Neural progenitor cell (in vitro differentiated cells): Measurements from ENCODE around the gene PSG7. TPM values are rescaled to one million over a fixed set of nuclear protein-coding genes. Genes with fewer than 3 reads are reported as not detected.
"Not testable (repeated sequence)": the region's sequence is repeated elsewhere in the genome, so short reads cannot be mapped to it uniquely, and the experiment has no call there.

Source experiments
- DNase-seq: peaks from one replicate; pipeline ENCODE4 v3.0.0-alpha.2; 2016; ENCODE audit warnings: low spot score
- H2AFZ ChIP-seq: fragments of 200-600 bp; sonication (generic); replicated peaks from 2 replicates; pipeline ENCODE4 v1.6.1; 2016; ENCODE audit warnings: antibody characterized with exemption
- H3F3A ChIP-seq: fragments of 200-600 bp; sonication (generic); 2 replicates; pipeline ENCODE4 v1.6.1; 2016; ENCODE audit warnings: antibody characterized with exemption, low read depth
- H3K27ac ChIP-seq: fragments of 200-600 bp; sonication (generic); 2 replicates; pipeline ENCODE4 v1.5.1; 2016; ENCODE audit warnings: mild to moderate bottlenecking
- H3K27me3 ChIP-seq: fragments of 200-600 bp; sonication (generic); 2 replicates; pipeline ENCODE4 v1.6.1; 2016; ENCODE audit warnings: mild to moderate bottlenecking, moderate library complexity
- H3K36me3 ChIP-seq: fragments of 200-600 bp; sonication (generic); 2 replicates; pipeline ENCODE4 v1.5.1; 2016
- H3K4me1 ChIP-seq: fragments of 200-600 bp; sonication (generic); 2 replicates; pipeline ENCODE4 v1.6.1; 2016; ENCODE audit warnings: mixed run types
- H3K4me2 ChIP-seq: fragments of 200-600 bp; sonication (generic); 2 replicates; pipeline ENCODE4 v1.6.1; 2016
- H3K4me3 ChIP-seq: fragments of 200-600 bp; sonication (generic); 2 replicates; pipeline ENCODE4 v1.5.1; 2016
- H3K79me2 ChIP-seq: fragments of 200-600 bp; sonication (generic); 2 replicates; pipeline ENCODE4 v1.6.1; 2016; ENCODE audit warnings: low read depth
- H3K9ac ChIP-seq: fragments of 200-600 bp; sonication (generic); 2 replicates; pipeline ENCODE4 v1.6.1; 2016
- H3K9me3 ChIP-seq: fragments of 200-600 bp; sonication (generic); 2 replicates; pipeline ENCODE4 v1.5.1; 2016; ENCODE audit warnings: low read depth
- H4K20me1 ChIP-seq: fragments of 200-600 bp; sonication (generic); 2 replicates; pipeline ENCODE4 v1.6.1; 2016; ENCODE audit warnings: low read depth
- H3K27ac Mint-ChIP-seq: 3 replicates; pipeline ENCODE4 v1.8.0; 2021; ENCODE audit warnings: mixed read lengths
- H3K27me3 Mint-ChIP-seq: 2 replicates; pipeline ENCODE4 v1.8.0; 2022; ENCODE audit warnings: low read depth, mild to moderate bottlenecking, inconsistent platforms, moderate library complexity, mixed read lengths; ENCODE audit not compliant: insufficient read depth
- H3K36me3 Mint-ChIP-seq: 3 replicates; pipeline ENCODE4 v1.8.0; 2021; ENCODE audit warnings: mixed read lengths
- H3K4me1 Mint-ChIP-seq: 3 replicates; pipeline ENCODE4 v1.8.0; 2021; ENCODE audit warnings: mixed read lengths
- H3K4me3 Mint-ChIP-seq: 3 replicates; pipeline ENCODE4 v1.8.0; 2021; ENCODE audit warnings: mild to moderate bottlenecking, moderate library complexity, mixed read lengths
- H3K9me3 Mint-ChIP-seq: 3 replicates; pipeline ENCODE4 v1.8.0; 2020; ENCODE audit warnings: mixed read lengths
- EZH2 ChIP-seq: fragments of 200-600 bp; sonication (generic); IDR thresholded peaks from 2 replicates; pipeline ENCODE4 v1.6.1; 2017; ENCODE audit warnings: antibody characterized with exemption, mild to moderate bottlenecking, moderate library complexity
- EZH2phosphoT487 ChIP-seq: fragments of 200-600 bp; sonication (generic); IDR thresholded peaks from 2 replicates; pipeline ENCODE4 v1.6.1; 2017; ENCODE audit warnings: antibody characterized with exemption
- total RNA-seq: library from RNA; depleted of rRNA; stranded (reverse); fragments of >200 nt; gene quantifications from 2 replicates; pipeline ENCODE4 v1.2.3, GENCODE V29; 2015; ENCODE audit warnings: low replicate concordance
- TF ChIP-seq, protein P1 (sequence below): fragments of 200-600 bp; sonication (generic); IDR thresholded peaks from 2 replicates; pipeline ENCODE4 v1.5.1; 2017; ENCODE audit warnings: antibody characterized with exemption, mild to moderate bottlenecking

Gene PSG7
- total RNA-seq, 1 donor from 2014 or later, result not detected

DNA sequence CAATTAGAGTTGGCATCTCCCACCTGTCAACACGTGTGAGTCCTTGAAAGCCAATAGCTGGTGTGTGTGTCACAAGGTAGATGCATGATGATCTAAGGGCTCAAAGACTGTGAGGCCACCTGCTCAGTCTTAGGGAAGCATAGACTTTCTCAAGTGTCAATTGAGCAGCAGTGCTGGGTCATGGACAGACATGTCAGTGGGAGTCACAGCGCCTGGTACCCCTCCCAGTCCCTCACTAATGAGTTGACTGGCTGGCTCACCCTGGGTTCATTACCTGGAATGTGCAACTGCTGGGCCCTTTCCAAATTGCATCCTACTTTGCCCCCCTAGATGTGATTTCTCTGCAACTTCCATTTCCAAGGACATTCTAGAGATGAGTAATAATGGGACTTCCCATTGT lies 10.2 kb downstream of the PSG7 start:
- Histone ChIP-seq H2AFZ (no peak overlapping the region), H3K27ac (no peak overlapping the region), H3K4me1 (no peaks in the 10 kb centered on the region), H3K4me3 (no peak overlapping the region), H3K9ac (no peak overlapping the region), H3F3A (no peaks in the 10 kb centered on the region), H3K27me3 (no peaks in the 10 kb centered on the region), H3K79me2 (no peaks in the 10 kb centered on the region), H4K20me1 (no peaks in the 10 kb centered on the region), H3K9me3 (peaks cover 5% of the 10 kb centered on the region), H3K4me2 (no peak overlapping the region), H3K36me3 (no peaks in the 10 kb centered on the region)
- H3K36me3 Mint-ChIP-seq, result no peaks in the 10 kb centered on the region
- no peaks in the 10 kb centered on the region for H3K4me1 Mint-ChIP-seq
- no peaks in the 10 kb centered on the region for H3K27me3 Mint-ChIP-seq
- H3K9me3 Mint-ChIP-seq, result peaks cover 28% of the 10 kb centered on the region
- no peak overlapping the region for H3K27ac Mint-ChIP-seq
- H3K4me3 Mint-ChIP-seq, result no peak overlapping the region
- DNase-seq, result no peak
- TF ChIP-seq, protein P1, sequence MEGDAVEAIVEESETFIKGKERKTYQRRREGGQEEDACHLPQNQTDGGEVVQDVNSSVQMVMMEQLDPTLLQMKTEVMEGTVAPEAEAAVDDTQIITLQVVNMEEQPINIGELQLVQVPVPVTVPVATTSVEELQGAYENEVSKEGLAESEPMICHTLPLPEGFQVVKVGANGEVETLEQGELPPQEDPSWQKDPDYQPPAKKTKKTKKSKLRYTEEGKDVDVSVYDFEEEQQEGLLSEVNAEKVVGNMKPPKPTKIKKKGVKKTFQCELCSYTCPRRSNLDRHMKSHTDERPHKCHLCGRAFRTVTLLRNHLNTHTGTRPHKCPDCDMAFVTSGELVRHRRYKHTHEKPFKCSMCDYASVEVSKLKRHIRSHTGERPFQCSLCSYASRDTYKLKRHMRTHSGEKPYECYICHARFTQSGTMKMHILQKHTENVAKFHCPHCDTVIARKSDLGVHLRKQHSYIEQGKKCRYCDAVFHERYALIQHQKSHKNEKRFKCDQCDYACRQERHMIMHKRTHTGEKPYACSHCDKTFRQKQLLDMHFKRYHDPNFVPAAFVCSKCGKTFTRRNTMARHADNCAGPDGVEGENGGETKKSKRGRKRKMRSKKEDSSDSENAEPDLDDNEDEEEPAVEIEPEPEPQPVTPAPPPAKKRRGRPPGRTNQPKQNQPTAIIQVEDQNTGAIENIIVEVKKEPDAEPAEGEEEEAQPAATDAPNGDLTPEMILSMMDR, result no peak
- TF ChIP-seq EZH2 (no peak), EZH2phosphoT487 (no peak)

DNA sequence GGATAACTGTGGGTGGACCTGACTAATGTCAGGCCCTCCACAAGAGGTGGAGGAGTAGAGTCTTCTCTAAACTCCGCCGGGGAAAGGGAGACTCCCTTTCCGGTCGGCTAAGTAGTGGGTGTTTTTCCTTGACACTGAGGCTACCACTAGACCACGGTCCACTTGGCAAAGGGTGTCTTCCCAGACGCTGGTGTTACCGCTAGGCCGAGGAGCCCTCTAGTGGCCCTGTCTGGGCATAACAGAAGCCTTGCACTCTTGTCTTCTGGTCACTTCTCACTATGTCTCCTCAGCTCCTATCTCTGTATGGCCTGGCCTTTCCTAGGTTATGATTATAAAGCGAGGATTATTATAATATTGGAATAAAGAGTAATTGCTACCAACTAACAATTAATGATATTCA lies 13.9 kb downstream of the PSG7 start:
- H3F3A ChIP-seq, H3K4me1 ChIP-seq, H3K36me3 Mint-ChIP-seq, H3K4me1 Mint-ChIP-seq, H3K36me3 ChIP-seq, H3K9me3 ChIP-seq, H3K4me3 ChIP-seq, H3K79me2 ChIP-seq, H3K9ac ChIP-seq, H3K27ac Mint-ChIP-seq, H3K27me3 Mint-ChIP-seq, H3K27me3 ChIP-seq, H3K4me2 ChIP-seq, H2AFZ ChIP-seq, DNase-seq, H4K20me1 ChIP-seq, H3K4me3 Mint-ChIP-seq, H3K27ac ChIP-seq: not testable (repeated sequence)
- TF ChIP-seq, protein P1, result peak; percentile 39
- H3K9me3 Mint-ChIP-seq, result peaks cover 34% of the 10 kb centered on the region

DNA sequence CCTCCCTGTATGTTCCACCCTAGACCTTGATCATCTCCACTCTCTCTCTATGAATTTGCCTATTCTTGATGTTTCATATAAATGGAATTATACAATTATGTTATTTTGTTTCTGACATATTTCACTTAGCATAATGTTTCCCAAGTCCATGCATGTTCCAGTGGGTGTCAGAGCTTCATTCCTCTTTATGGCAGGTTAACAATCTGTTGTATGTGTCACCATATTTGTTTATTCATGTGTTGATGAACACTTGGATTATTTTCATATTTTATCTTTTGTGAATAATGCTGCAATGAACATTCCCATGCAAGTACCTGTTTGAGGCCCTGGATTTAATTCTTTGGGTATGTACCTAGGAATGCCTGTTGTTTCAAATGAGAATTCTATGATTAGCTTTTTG lies 16.0 kb downstream of the PSG7 start:
- not testable (repeated sequence) for H3K4me1 ChIP-seq, H4K20me1 ChIP-seq, H3K4me3 ChIP-seq, H3K4me1 Mint-ChIP-seq, H2AFZ ChIP-seq, H3K79me2 ChIP-seq, H3K36me3 ChIP-seq, H3K27ac ChIP-seq, H3K9me3 ChIP-seq, H3K4me2 ChIP-seq, H3K27ac Mint-ChIP-seq, H3K36me3 Mint-ChIP-seq, H3K9ac ChIP-seq, H3K27me3 Mint-ChIP-seq, H3K27me3 ChIP-seq, H3K4me3 Mint-ChIP-seq, H3F3A ChIP-seq, DNase-seq
- peaks cover 40% of the 10 kb centered on the region for H3K9me3 Mint-ChIP-seq

DNA sequence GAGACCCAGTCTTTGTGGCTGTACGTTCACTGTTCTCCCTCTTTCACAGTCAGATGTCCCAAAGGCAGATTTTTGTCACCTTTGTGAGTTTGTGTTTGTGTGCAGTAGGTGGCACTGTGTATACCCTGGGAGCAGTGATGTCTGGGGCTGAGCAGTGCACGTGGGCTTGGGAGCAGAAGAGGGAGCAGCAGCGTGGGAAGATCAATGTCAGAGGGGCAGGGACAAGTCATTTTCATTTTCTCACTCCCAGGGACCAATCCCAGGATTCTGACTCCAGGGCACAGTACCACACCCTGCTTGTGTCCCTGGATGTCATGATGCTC lies 17.3 kb downstream of the PSG7 start:
- Mint-ChIP-seq H3K4me3 (no peak overlapping the region), H3K27me3 (peaks cover 2% of the 10 kb centered on the region), H3K4me1 (no peaks in the 10 kb centered on the region), H3K9me3 (peaks cover 40% of the 10 kb centered on the region), H3K27ac (no peak overlapping the region), H3K36me3 (no peaks in the 10 kb centered on the region)
- no peak for DNase-seq
- no peaks in the 10 kb centered on the region for H3F3A ChIP-seq
- H3K27ac ChIP-seq, result no peak overlapping the region
- TF ChIP-seq EZH2, result no peak
- TF ChIP-seq, protein P1, result no peak
- TF ChIP-seq EZH2phosphoT487, result no peak
- no peak overlapping the region for H3K9ac ChIP-seq
- no peak overlapping the region for H3K4me2 ChIP-seq
- no peaks in the 10 kb centered on the region for H3K79me2 ChIP-seq
- no peaks in the 10 kb centered on the region for H3K9me3 ChIP-seq
- no peak overlapping the region for H3K4me3 ChIP-seq
- H2AFZ ChIP-seq, result no peak overlapping the region
- H3K36me3 ChIP-seq, result no peaks in the 10 kb centered on the region
- no peaks in the 10 kb centered on the region for H3K27me3 ChIP-seq
- H4K20me1 ChIP-seq, result no peaks in the 10 kb centered on the region
- no peaks in the 10 kb centered on the region for H3K4me1 ChIP-seq

DNA sequence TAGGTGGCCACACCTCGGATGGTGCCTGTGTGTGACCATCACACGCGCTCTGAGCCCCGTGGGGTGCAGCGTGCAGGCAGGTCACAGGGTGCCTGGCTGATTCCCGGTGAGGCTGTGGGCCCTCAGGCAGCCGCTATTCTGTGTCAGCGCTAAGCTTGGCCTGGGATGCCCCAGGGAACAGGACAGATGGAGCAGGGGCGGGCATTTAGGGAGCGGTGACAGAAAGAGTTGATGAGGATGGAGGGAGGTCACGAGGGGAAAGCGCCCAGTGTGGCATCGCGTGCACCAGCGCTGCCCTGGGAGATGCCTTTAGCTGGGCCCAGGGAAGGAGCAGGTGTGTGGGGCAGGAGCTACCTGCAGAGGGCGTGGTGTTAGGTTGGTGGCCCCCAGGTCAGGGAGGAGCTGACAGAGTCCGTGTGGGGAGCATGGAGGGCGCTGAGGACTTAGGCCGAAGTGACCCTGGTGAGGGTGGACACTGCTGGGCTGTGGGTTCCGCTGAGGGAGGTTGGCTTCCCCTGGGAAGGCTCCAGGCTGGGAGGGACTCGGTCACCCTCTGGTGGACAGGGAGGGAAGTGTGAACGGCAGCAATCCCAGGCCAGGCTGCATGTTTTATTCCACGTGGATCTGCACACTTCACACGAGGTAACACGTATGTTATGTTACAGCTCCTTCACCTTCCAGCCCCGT lies 17.8 kb downstream of the PSG7 start:
- not testable (repeated sequence) for H3K9ac ChIP-seq, H3K27me3 ChIP-seq, H2AFZ ChIP-seq, H3K4me3 Mint-ChIP-seq, H3K36me3 Mint-ChIP-seq, H3K27me3 Mint-ChIP-seq, DNase-seq, H3K4me3 ChIP-seq, H3K4me2 ChIP-seq, H4K20me1 ChIP-seq, H3K27ac Mint-ChIP-seq, H3K79me2 ChIP-seq, H3K9me3 ChIP-seq, H3F3A ChIP-seq, H3K4me1 Mint-ChIP-seq, H3K4me1 ChIP-seq, H3K27ac ChIP-seq, H3K36me3 ChIP-seq
- H3K9me3 Mint-ChIP-seq, result peaks cover 41% of the 10 kb centered on the region

DNA sequence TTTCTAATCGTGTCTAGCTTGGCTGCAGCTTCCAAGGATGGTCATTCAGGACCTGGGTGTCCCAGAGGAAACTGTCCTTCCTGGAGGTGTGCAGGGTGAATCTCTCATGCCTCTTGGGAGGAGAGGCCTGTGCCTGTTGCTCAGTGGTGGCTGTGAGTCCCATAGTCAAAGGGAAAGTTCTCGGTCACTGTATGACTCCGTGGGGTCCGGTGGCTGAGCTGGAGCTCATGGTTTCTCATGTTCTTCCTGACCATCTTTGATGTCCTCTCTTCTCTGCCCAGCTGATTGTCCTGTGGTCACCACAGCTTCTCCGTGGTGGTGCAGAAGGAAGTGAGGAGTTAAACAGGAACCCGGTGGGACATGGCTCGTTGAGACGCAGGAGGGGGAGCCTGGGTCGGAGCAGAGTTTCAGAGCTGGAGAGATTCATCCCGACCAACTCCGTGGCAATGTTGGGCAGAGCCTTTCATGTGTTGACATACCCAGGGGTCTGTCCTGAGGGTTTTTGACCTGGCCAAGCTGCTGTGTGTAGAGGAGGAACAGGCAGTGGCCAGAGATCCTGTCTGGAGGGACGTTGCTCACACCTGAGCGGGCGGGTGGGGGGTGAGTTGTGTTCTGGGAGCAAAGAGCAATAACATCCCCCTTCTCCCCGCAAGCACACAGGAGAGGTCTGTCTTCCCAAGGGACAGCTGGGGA lies 18.5 kb downstream of the PSG7 start:
- H4K20me1 ChIP-seq, H3F3A ChIP-seq, H3K27me3 ChIP-seq, H3K9ac ChIP-seq, H3K9me3 ChIP-seq, H3K27ac ChIP-seq, DNase-seq, H3K79me2 ChIP-seq, H3K27ac Mint-ChIP-seq, H2AFZ ChIP-seq, H3K4me3 Mint-ChIP-seq, H3K36me3 Mint-ChIP-seq, H3K4me1 Mint-ChIP-seq, H3K4me2 ChIP-seq, H3K27me3 Mint-ChIP-seq, H3K4me3 ChIP-seq, H3K36me3 ChIP-seq, H3K4me1 ChIP-seq: not testable (repeated sequence)
- peaks cover 46% of the 10 kb centered on the region for H3K9me3 Mint-ChIP-seq
